Stimulated activated CD4-positive, alpha-beta T cell treated with anti-CD3 and anti-CD28 coated beads, TNF-alpha, amount 100 ng/mL, for 4 hours (primary cell): ENCODE measurements around the gene GPR108.

Experiments
- DNase-seq, 3 experiments: peaks; one replicate each; pipeline ENCODE4 v3.0.0-alpha.2; 2020; ENCODE audit warnings: low read depth in 3 of 3

Gene GPR108

GRCh38 chr19:6737873-6738786 lies 750 bp upstream of the GPR108 start:
- DNase-seq = peak; percentile 63 to 66 (median 64)

GRCh38 chr19:6736917-6737283 lies 480 bp downstream of the GPR108 start:
- no peak for DNase-seq

- DNase-seq = peak; percentile 45 to 56 (median 50)
These were observed 1.0 kb downstream of the GPR108 start for GRCh38 chr19:6736169-6736916.

GRCh38 chr19:6735181-6735911 lies 2.0 kb downstream of the GPR108 start:
- no peak for DNase-seq

- no peak for DNase-seq
These were observed 3.2 kb downstream of the GPR108 start for GRCh38 chr19:6734096-6734696.

- DNase-seq = no peak
These were observed 3.9 kb downstream of the GPR108 start for GRCh38 chr19:6733338-6734095.

GRCh38 chr19:6732803-6733337 lies 4.5 kb downstream of the GPR108 start:
- no peak for DNase-seq

GRCh38 chr19:6731822-6732221 lies 5.6 kb downstream of the GPR108 start:
- no peak for DNase-seq

- no peak for DNase-seq
These were observed 6.3 kb downstream of the GPR108 start for GRCh38 chr19:6730941-6731670.

GRCh38 chr19:6730153-6730804 lies 7.1 kb downstream of the GPR108 start:
- DNase-seq = no peak

- no peak for DNase-seq
These were observed 7.7 kb downstream of the GPR108 start for GRCh38 chr19:6729573-6730152.

GRCh38 chr19:6728346-6728745 lies 9.0 kb downstream of the GPR108 start:
- DNase-seq = no peak

GRCh38 chr19:6725513-6726231 lies 11.7 kb downstream of the GPR108 start:
- no peak for DNase-seq

- DNase-seq = no peak
These were observed 12.5 kb downstream of the GPR108 start for GRCh38 chr19:6724631-6725492.

- DNase-seq = no peak
These were observed 13.6 kb downstream of the GPR108 start for GRCh38 chr19:6723738-6724137.

GRCh38 chr19:6723108-6723618 lies 14.2 kb downstream of the GPR108 start:
- DNase-seq = no peak

- no peak for DNase-seq
These were observed 15.6 kb downstream of the GPR108 start for GRCh38 chr19:6721773-6722172.
